ENCODE data around the gene PAK4.
"Not testable (repeated sequence)": the region's sequence is repeated elsewhere in the genome, so short reads cannot be mapped to it uniquely, and the experiment has no call there.

Gene PAK4

DNA sequence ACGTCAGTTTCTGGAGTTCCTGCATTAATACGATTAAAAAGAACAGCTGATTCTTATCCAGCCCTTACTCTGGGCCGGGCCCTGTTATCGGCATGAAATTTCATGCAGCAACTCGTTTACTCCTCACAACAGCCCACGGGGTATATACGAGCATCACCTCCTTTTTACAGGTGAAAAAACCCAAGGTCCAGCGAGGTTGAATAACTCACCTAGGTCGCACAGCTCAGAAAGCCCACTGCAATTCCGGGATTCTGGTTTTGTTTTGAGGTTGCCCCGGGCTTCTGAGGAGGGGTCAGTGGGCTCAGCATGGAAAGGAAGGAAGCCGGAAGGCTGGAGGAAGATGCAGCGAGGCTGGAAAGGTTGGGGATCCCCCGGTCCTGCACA lies 42.0 kb upstream of the PAK4 start:
- TF ChIP-seq, protein P1, sequence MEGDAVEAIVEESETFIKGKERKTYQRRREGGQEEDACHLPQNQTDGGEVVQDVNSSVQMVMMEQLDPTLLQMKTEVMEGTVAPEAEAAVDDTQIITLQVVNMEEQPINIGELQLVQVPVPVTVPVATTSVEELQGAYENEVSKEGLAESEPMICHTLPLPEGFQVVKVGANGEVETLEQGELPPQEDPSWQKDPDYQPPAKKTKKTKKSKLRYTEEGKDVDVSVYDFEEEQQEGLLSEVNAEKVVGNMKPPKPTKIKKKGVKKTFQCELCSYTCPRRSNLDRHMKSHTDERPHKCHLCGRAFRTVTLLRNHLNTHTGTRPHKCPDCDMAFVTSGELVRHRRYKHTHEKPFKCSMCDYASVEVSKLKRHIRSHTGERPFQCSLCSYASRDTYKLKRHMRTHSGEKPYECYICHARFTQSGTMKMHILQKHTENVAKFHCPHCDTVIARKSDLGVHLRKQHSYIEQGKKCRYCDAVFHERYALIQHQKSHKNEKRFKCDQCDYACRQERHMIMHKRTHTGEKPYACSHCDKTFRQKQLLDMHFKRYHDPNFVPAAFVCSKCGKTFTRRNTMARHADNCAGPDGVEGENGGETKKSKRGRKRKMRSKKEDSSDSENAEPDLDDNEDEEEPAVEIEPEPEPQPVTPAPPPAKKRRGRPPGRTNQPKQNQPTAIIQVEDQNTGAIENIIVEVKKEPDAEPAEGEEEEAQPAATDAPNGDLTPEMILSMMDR (IDR thresholded peaks at IDR 0.05; ENCODE audit: low read depth, low read length), result no peak

DNA sequence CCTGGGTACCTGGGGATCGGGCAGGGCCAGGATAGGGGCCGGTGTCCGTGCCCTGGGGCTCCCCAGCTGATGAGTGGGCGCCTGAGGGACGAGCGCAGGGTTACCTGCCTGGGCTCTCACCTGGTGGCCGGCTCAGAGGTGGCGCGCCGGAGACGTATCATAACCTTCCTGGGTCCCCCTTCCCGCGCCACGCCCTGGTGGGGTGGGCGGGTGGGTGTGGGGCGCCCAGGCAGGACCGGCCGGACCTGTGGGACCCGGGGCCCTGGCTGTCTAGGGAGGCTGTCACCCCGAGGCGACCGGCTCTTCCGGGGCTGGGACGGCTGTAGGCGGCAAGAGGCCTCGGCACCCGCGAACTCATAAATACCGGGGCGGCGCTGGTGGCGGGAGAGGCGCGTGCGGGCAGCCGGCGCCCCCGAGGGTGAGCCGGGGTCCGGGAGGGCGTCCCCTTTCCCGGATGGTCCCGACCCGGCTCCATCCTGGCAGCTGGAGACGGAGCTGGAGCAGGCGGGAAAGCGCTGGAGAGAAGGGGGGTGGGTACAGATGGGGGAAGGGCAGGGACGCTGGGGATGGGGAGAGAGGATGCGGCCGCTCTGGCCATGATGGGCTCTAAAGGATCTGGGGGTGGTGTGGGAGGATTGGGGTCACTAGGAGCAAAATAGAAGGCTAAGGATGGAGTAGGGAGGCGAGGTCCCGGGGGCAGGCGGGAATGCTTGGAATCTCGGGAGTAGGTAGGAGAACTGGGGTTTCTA lies 41.4 kb upstream of the PAK4 start, which contains the start of gene ACP7:
Gene ACP7, plus strand, starts transcription at position 386 of the 749 bp plus-strand sequence. CDS start 902 bp downstream, outside the sequence.
- H3K4me3 ChIP-seq (ENCODE audit: low read depth, low read length), result peak within 1 kb of the TSS; percentile 15
- TF ChIP-seq, protein P1 (IDR thresholded peaks at IDR 0.05; ENCODE audit: low read depth, low read length), result no peak
- no peak for DNase-seq (ENCODE audit: low read depth, low spot score)
- in situ Hi-C loops (cut with HindIII; ENCODE audit: low sequenced_read_pairs), result no loop called here

More for the DNA sequence above, 42.0 kb upstream of the PAK4 start:
- peak overlapping the region; percentile 10 for H3K4me3 ChIP-seq (ENCODE audit: low read depth, low read length)
- in situ Hi-C loops (cut with HindIII; ENCODE audit: low sequenced_read_pairs), result no loop called here
- no peak for DNase-seq (ENCODE audit: low read depth, low spot score)

DNA sequence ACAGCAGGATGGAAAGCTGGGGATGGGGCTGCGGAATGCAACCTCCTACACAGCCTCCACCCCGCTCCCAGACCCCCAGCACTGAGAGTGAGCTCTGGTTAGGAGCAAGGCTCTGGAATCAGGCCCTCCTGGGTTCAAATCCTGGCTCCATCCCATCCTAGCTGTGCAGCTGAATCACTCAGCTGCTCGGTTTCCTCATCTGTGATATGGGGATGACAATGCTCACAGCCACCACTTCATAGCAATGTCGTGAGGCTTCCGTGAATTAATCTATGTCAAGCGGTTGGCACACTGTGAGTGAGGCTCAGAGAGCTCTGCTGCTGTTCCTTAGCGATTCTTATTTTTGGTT lies 40.9 kb upstream of the PAK4 start:
- in situ Hi-C loops (cut with HindIII; ENCODE audit: low sequenced_read_pairs), result no loop called here
- TF ChIP-seq, protein P1 (IDR thresholded peaks at IDR 0.05; ENCODE audit: low read depth, low read length), result no peak
- no peak for DNase-seq (ENCODE audit: low read depth, low spot score)
- H3K4me3 ChIP-seq (ENCODE audit: low read depth, low read length), result no peak overlapping the region

DNA sequence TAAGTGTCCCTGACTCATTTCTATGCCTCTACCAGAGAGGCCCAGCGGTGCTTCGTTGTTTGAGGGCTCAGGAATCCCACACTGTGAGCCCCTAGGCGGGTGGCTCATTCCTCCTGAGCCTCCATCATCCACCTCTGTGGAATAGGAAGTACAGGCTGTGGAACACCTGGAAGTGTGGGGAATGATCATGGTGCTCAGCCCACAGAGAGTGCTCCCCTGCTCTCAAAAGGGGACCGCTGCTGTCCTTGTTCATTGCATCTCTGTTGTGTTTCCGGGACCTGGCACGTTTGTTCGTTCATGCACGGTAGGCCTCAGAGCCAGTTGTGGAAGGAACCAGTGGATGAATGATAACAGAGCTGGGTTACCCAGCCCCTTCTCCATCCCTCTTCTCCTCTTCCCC lies 40.2 kb upstream of the PAK4 start:
- DNase-seq (ENCODE audit: low read depth, low spot score), result no peak
- in situ Hi-C loops (cut with HindIII; ENCODE audit: low sequenced_read_pairs), result no loop called here
- H3K4me3 ChIP-seq (ENCODE audit: low read depth, low read length), result no peak overlapping the region
- TF ChIP-seq, protein P1 (IDR thresholded peaks at IDR 0.05; ENCODE audit: low read depth, low read length), result no peak

DNA sequence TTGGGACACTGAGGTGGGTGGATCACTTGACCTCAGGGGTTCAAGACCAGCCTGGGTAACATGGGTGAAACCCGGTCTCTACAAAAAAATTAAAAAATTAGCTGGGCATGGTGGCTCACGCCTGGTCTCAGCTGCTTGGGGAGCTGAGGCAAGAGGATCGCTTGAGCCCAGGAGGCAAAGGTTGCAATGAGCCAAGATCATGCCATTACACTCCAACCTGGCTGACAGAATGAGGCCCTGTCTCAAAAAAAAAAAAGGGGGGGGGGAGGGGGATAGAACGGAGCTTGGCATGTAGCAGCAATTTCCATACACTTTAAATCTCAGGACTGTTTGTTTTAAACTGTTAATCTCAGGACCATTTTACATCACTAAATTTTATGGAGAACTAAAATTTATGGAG lies 39.2 kb upstream of the PAK4 start:
- H3K4me3 ChIP-seq (ENCODE audit: low read depth, low read length), result no peak overlapping the region
- DNase-seq (ENCODE audit: low read depth, low spot score), result no peak
- in situ Hi-C loops (cut with HindIII; ENCODE audit: low sequenced_read_pairs), result no loop called here
- TF ChIP-seq, protein P1 (IDR thresholded peaks at IDR 0.05; ENCODE audit: low read depth, low read length), result no peak

DNA sequence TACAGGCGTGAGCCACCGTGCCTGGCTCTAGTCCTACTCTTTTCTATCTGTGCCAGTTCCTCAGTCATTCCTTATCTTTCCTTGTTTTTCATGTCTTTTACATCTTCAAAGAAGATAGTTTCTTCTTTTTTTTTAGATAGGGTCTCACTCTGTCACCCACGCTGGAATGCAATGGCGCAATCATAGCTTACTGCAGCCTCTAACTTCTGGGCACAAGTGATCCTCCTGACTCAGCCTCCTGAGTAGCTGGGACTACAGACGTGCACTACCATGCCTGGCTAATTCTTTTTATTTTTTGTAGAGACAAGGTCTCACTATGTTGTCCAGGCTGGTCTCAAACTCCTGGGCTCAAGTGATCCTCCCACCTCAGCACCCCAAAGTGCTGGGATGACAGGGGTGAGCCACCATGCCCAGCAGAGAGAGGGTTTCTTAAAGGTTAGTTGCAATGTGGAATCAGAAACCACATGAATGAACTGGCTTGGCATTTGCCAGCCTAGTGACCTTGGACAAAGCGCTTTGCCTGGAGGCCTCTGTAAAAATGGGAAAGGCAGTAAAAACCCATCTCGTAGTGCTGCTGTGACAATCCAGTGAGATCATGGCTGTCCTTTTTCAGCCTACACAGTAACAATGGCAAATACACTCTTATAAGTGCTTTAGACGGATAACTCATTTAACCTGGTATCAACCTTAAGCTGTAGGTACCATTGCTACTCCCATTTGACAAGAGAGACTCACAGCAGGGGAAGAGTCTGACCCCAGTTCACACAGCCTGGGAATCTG lies 37.5 kb upstream of the PAK4 start:
- no peak for DNase-seq (ENCODE audit: low read depth, low spot score)
- in situ Hi-C loops (cut with HindIII; ENCODE audit: low sequenced_read_pairs), result no loop called here
- H3K4me3 ChIP-seq (ENCODE audit: low read depth, low read length), result no peak overlapping the region
- TF ChIP-seq, protein P1 (IDR thresholded peaks at IDR 0.05; ENCODE audit: low read depth, low read length), result no peak

DNA sequence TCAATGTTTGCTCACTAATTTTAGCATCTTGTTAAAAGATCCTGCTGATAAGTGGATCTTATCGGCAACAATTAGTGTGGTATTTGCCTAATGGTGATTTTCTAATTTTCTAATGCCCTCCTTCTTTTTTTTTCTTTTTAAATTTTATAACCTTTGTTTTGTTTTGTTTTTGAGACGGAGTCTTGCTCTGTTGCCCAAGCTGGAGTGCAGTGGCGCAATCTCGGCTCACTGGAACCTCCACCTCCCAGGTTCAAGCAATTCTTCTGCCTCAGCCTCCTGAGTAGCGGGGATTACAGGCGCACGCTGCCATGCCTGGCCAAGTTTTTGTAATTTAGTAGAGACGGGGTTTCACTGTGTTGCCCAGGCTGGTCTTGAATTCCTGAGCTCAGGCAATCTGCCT lies 35.6 kb upstream of the PAK4 start:
- H3K4me3 ChIP-seq (ENCODE audit: low read depth, low read length); in situ Hi-C loops (cut with HindIII; ENCODE audit: low sequenced_read_pairs); DNase-seq (ENCODE audit: low read depth, low spot score): not testable (repeated sequence)

All from astrocyte of the spinal cord (primary cell).